ENCODE results near the gene SYS1. TPM values are rescaled to one million over a fixed set of nuclear protein-coding genes. Genes with fewer than 3 reads are reported as not detected.

Gene SYS1
- total and polyA plus RNA-seq, 2 of the 8 experiments (the other 6 are each of a cell fraction or from before 2014, with no cell fraction given): 19.6 to 50.8 TPM

GRCh38 chr20:45370571-45371160 lies 7.7 kb downstream of the SYS1 start (continued):
- TF ChIP-seq CHD7 (IDR thresholded peaks at IDR 0.05; ENCODE audit: insufficient replicate concordance, low read length): no peak
- no peak for TF ChIP-seq EP300 (IDR thresholded peaks at IDR 0.05; ENCODE audit: borderline replicate concordance in 1 of 2, low read depth in 2 of 2, low read length in 2 of 2)
- no peak for TF ChIP-seq CHD1 (IDR thresholded peaks at IDR 0.05; ENCODE audit: low read depth, low read length)
- TF ChIP-seq ATF2 (IDR thresholded peaks at IDR 0.05; ENCODE audit: low read length): no peak
- no peak for TF ChIP-seq JUN (IDR thresholded peaks at IDR 0.05; ENCODE audit: low read depth, low read length)
- TF ChIP-seq POLR2A (IDR thresholded peaks at IDR 0.05; ENCODE audit: control extremely low read depth in 1 of 2, low read depth in 2 of 2, low read length in 2 of 2): no peak
- TF ChIP-seq SIN3A (conservative IDR thresholded peaks at IDR 0.05 in 1 of 2, IDR thresholded peaks at IDR 0.05 in 1 of 2; ENCODE audit: low read depth in 1 of 2, low read length in 2 of 2): no peak

Measured in H1 (cell line).